Measurements from ENCODE around the gene HGD.

The HGD gene

GRCh38 chr3:120596116-120596852 is 85.8 kb downstream of the HGD start, which contains the start of gene NDUFB4:
NDUFB4 (plus strand) TSS chr3:120596336; CDS start chr3:120596360, 24 bp downstream.
- Histone ChIP-seq H3K4me2 (ENCODE audit: low read length) (peak within 1 kb of the TSS; percentile 84), H4K20me1 (ENCODE audit: control insufficient read depth, insufficient read depth, low read depth, low read length) (peaks cover 3% of the 10 kb centered on the region; the same call in 1 of the 2 replicates), H3K4me3 (ENCODE audit: low read length) (peak within 1 kb of the TSS; percentile 98), H3K9me3 (ENCODE audit: control insufficient read depth, insufficient read depth, low read length) (no peaks in the 10 kb centered on the region), H3K9me2 (replicated peaks; ENCODE audit: control insufficient read depth, low read length) (no peaks in the 10 kb centered on the region), H3K4me1 (ENCODE audit: control insufficient read depth, low read length) (peaks cover 16% of the 10 kb centered on the region), H3K27ac (ENCODE audit: low read depth, low read length) (peak within 1 kb of the TSS; percentile 62), H3K27me3 (ENCODE audit: control insufficient read depth, low read length) (no peaks in the 10 kb centered on the region), H3K36me3 (ENCODE audit: control insufficient read depth, low read length) (peaks cover 45% of the 10 kb centered on the region), H3K79me2 (ENCODE audit: control insufficient read depth, low read length) (peaks cover 36% of the 10 kb centered on the region), H3F3A (ENCODE audit: control insufficient read depth, insufficient read depth) (no peaks in the 10 kb centered on the region)
- TF ChIP-seq EZH2phosphoT487 (IDR thresholded peaks at IDR 0.05; ENCODE audit: borderline replicate concordance, low read length) (no peak), CTCF (IDR thresholded peaks at IDR 0.05; ENCODE audit: low read depth, low read length, poor library complexity, severe bottlenecking) (no peak)

- H4K20me1 ChIP-seq (ENCODE audit: control insufficient read depth, insufficient read depth, low read depth, low read length), result peaks cover 3% of the 10 kb centered on the region; the same call in 1 of the 2 replicates
- H3K9me2 ChIP-seq (replicated peaks; ENCODE audit: control insufficient read depth, low read length), result no peaks in the 10 kb centered on the region
- peaks cover 36% of the 10 kb centered on the region for H3K79me2 ChIP-seq (ENCODE audit: control insufficient read depth, low read length)
- H3F3A ChIP-seq (ENCODE audit: control insufficient read depth, insufficient read depth), result no peaks in the 10 kb centered on the region
- H3K9me3 ChIP-seq (ENCODE audit: control insufficient read depth, insufficient read depth, low read length), result no peaks in the 10 kb centered on the region
- no peaks in the 10 kb centered on the region for H3K27me3 ChIP-seq (ENCODE audit: control insufficient read depth, low read length)
- TF ChIP-seq CTCF (IDR thresholded peaks at IDR 0.05; ENCODE audit: low read depth, low read length, poor library complexity, severe bottlenecking) (no peak), EZH2phosphoT487 (IDR thresholded peaks at IDR 0.05; ENCODE audit: borderline replicate concordance, low read length) (no peak)
- peaks cover 39% of the 10 kb centered on the region for H3K36me3 ChIP-seq (ENCODE audit: control insufficient read depth, low read length)
- peak overlapping the region; percentile 84 for H3K4me2 ChIP-seq (ENCODE audit: low read length)
- peaks cover 16% of the 10 kb centered on the region for H3K4me1 ChIP-seq (ENCODE audit: control insufficient read depth, low read length)
- peak overlapping the region; percentile 98 for H3K4me3 ChIP-seq (ENCODE audit: low read length)
- no peak overlapping the region for H3K27ac ChIP-seq (ENCODE audit: low read depth, low read length)
These were observed 86.3 kb downstream of the HGD start for GRCh38 chr3:120595788-120596115.

- Histone ChIP-seq H3F3A (ENCODE audit: control insufficient read depth, insufficient read depth) (no peaks in the 10 kb centered on the region), H4K20me1 (ENCODE audit: control insufficient read depth, insufficient read depth, low read depth, low read length) (no peaks in the 10 kb centered on the region), H3K9me3 (ENCODE audit: control insufficient read depth, insufficient read depth, low read length) (no peaks in the 10 kb centered on the region), H3K36me3 (ENCODE audit: control insufficient read depth, low read length) (no peaks in the 10 kb centered on the region), H3K4me3 (ENCODE audit: low read length) (no peak overlapping the region), H3K4me2 (ENCODE audit: low read length) (no peak overlapping the region), H3K4me1 (ENCODE audit: control insufficient read depth, low read length) (no peaks in the 10 kb centered on the region), H3K27ac (ENCODE audit: low read depth, low read length) (no peak overlapping the region), H3K79me2 (ENCODE audit: control insufficient read depth, low read length) (no peaks in the 10 kb centered on the region), H3K9me2 (replicated peaks; ENCODE audit: control insufficient read depth, low read length) (no peaks in the 10 kb centered on the region), H3K27me3 (ENCODE audit: control insufficient read depth, low read length) (peaks cover 7% of the 10 kb centered on the region; the same call in 1 of the 2 replicates)
- TF ChIP-seq EZH2phosphoT487 (IDR thresholded peaks at IDR 0.05; ENCODE audit: borderline replicate concordance, low read length) (no peak), CTCF (IDR thresholded peaks at IDR 0.05; ENCODE audit: low read depth, low read length, poor library complexity, severe bottlenecking) (no peak)
These were observed 94.6 kb downstream of the HGD start for GRCh38 chr3:120587332-120587975.

Measured in DOHH2 (cell line).